Hepatocyte (in vitro differentiated cells): Measurements from ENCODE around the gene UBIAD1.

Experiments used
- EZH2 ChIP-seq: fragments of 200-600 bp; sonication (generic); IDR thresholded peaks from 2 replicates; pipeline ENCODE4 v1.6.1; 2016; ENCODE audit warnings: antibody characterized with exemption, mild to moderate bottlenecking, borderline replicate concordance
- TF ChIP-seq, protein P1 (sequence below): fragments of 200-600 bp; sonication (generic); IDR thresholded peaks from 2 replicates; pipeline ENCODE4 v1.5.1; 2016; ENCODE audit warnings: antibody characterized with exemption, mild to moderate bottlenecking; ENCODE audit not compliant: poor library complexity

DNA sequence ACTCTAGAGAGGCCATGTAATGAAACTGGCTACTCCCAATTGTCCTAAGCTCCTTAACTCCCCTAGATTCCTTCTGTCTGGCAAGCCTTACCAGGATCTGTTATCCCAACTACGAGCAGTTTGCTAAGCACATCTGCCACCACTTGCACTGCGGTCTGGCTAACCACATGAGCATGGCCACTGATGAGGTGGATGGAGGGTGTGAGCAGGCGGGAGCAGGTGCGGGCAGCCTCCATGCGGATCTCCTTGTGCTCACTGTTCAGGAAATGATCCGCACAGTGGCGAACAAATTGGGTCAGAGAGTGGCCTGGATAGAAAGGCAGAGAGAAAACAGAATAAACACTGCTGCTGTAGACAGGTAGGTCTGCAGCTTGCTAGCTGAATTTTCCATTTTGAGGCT is 34.7 kb upstream of the UBIAD1 start:
- no peak for TF ChIP-seq EZH2
- TF ChIP-seq, protein P1, sequence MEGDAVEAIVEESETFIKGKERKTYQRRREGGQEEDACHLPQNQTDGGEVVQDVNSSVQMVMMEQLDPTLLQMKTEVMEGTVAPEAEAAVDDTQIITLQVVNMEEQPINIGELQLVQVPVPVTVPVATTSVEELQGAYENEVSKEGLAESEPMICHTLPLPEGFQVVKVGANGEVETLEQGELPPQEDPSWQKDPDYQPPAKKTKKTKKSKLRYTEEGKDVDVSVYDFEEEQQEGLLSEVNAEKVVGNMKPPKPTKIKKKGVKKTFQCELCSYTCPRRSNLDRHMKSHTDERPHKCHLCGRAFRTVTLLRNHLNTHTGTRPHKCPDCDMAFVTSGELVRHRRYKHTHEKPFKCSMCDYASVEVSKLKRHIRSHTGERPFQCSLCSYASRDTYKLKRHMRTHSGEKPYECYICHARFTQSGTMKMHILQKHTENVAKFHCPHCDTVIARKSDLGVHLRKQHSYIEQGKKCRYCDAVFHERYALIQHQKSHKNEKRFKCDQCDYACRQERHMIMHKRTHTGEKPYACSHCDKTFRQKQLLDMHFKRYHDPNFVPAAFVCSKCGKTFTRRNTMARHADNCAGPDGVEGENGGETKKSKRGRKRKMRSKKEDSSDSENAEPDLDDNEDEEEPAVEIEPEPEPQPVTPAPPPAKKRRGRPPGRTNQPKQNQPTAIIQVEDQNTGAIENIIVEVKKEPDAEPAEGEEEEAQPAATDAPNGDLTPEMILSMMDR: no peak
